SK-N-MC (cell line): ENCODE measurements around the gene LYPD4.

Source experiments
- EZH2 ChIP-seq: fragments of 200-600 bp; sonication (generic); IDR thresholded peaks from one replicate; pipeline ENCODE4 v1.6.1; 2017; ENCODE audit warnings: antibody characterized with exemption
- POLR2AphosphoS5 ChIP-seq: IDR thresholded peaks from 2 replicates; pipeline ENCODE4 v1.6.1; 2012; ENCODE audit warnings: mild to moderate bottlenecking, low read depth, low read length, borderline replicate concordance

DNA sequence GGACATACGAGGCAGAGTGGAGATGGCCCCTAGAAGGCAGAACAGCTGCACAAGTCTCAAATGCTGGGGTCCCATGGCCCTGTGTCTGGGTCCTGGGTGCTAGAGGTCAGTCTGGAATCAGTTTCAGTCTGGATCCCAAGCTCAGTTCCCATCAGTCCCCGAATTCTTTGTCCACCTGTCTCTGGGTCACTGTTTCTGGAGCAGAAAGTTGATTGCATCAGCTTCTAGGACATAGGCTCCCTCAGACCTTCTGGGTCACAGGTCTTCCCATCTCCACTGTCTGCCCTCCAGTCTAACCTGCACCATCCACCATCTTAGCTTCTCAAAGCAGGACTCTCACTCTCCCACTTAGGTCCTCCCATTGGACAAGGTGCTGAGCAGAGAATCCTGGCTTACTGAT, 5.3 kb downstream of the LYPD4 start:
- TF ChIP-seq EZH2: no peak
- TF ChIP-seq POLR2AphosphoS5: no peak
